ENCODE results near the gene TBC1D26.
"Not testable (repeated sequence)": the region's sequence is repeated elsewhere in the genome, so short reads cannot be mapped to it uniquely, and the experiment has no call there.

TBC1D26 gene

GRCh38 chr17:15744074-15744676 lies 12.1 kb downstream of the TBC1D26 start:
- no peaks in the 10 kb centered on the region for H3K9me3 ChIP-seq
- H3K4me1 ChIP-seq: no peaks in the 10 kb centered on the region
- no peaks in the 10 kb centered on the region for H3K27me3 ChIP-seq
- no peak for DNase-seq
- H3K4me3 ChIP-seq (ENCODE audit: low read depth, low read length): no peak overlapping the region
- H3K36me3 ChIP-seq: no peaks in the 10 kb centered on the region
- no peak for TF ChIP-seq CTCF (IDR thresholded peaks at IDR 0.05; ENCODE audit: low read depth, low read length)

DNA sequence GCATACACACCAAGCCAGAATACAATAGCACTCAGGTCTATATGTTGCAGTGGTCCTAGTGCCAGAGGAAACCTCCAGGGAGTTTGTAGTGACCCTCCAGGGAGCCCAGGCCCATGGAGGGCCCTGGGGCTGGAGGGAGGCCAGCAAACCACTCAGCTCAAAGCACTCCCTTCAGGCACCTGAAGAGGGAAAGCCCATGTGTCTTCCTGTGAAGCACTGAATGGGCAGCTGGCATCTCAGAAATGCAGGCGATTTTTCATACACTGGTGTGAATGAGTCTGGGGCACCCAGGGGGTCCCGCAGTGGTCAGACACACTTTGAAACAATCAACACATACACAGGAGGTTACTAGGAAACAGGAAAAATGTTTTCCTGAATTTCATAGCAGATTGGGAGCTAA lies 12.8 kb downstream of the TBC1D26 start:
- peak; percentile 36 for DNase-seq
- Histone ChIP-seq H3K4me3 (ENCODE audit: low read depth, low read length) (no peak overlapping the region), H3K4me1 (no peaks in the 10 kb centered on the region), H3K36me3 (no peaks in the 10 kb centered on the region), H3K27me3 (no peaks in the 10 kb centered on the region), H3K9me3 (no peaks in the 10 kb centered on the region)
- TF ChIP-seq CTCF (IDR thresholded peaks at IDR 0.05; ENCODE audit: low read depth, low read length): no peak

GRCh38 chr17:15749403-15749802 lies 17.3 kb downstream of the TBC1D26 start:
- DNase-seq; H3K9me3 ChIP-seq; H3K4me1 ChIP-seq; H3K27me3 ChIP-seq; H3K4me3 ChIP-seq (ENCODE audit: low read depth, low read length); H3K36me3 ChIP-seq: not testable (repeated sequence)

GRCh38 chr17:15768865-15769533 lies 36.9 kb downstream of the TBC1D26 start:
- DNase-seq: peak; percentile 51

DNA sequence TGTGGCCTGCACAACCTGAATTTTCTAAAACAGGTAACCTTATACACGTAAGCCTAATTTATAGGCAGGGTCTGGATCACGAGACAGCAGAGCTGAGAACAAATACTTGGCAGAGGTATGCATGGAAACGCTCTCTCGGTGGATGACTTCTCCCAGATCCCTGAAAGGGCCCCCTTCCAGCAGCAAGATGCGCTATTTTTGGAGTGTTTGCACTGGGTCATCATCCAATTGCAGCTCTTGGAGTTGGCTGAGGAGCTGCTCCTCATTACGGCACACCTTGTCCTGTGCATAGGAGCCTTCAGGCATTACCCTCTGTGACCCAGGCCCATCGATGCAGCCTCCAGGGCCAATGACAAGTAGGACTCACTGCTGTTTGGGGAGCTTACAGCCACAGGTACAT lies 38.6 kb downstream of the TBC1D26 start:
- not testable (repeated sequence) for H3K9me3 ChIP-seq; H3K4me3 ChIP-seq (ENCODE audit: low read depth, low read length); DNase-seq; H3K36me3 ChIP-seq; H3K27me3 ChIP-seq; H3K4me1 ChIP-seq

More at GRCh38 chr17:15768865-15769533, 36.9 kb downstream of the TBC1D26 start:
- H3K9me3 ChIP-seq; H3K36me3 ChIP-seq; H3K4me3 ChIP-seq (ENCODE audit: low read depth, low read length); H3K27me3 ChIP-seq; H3K4me1 ChIP-seq: not testable (repeated sequence)

DNA sequence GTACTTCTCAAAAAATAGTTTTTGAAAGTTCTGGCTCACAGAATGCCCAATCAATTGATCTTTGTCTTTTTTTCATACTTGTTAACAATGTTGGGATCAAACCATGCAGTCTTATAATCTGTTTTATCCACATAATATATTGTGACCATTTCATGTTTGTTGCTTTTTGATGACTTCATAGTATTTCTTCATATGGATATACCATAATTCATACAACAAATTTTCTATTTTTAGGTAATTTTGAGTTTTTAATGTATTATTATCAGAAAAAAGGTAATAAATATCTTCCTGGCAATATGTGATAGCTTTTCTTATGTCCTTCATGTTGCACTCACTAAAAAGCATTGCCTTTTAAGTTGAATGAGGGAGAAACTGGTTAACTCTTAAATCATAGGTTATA lies 44.8 kb downstream of the TBC1D26 start:
- H3K27me3 ChIP-seq: no peaks in the 10 kb centered on the region
- no peaks in the 10 kb centered on the region for H3K36me3 ChIP-seq
- no peak for TF ChIP-seq CTCF (IDR thresholded peaks at IDR 0.05; ENCODE audit: low read depth, low read length)
- H3K4me3 ChIP-seq (ENCODE audit: low read depth, low read length): no peak overlapping the region
- H3K9me3 ChIP-seq: no peaks in the 10 kb centered on the region
- no peaks in the 10 kb centered on the region for H3K4me1 ChIP-seq
- no peak for DNase-seq

DNA sequence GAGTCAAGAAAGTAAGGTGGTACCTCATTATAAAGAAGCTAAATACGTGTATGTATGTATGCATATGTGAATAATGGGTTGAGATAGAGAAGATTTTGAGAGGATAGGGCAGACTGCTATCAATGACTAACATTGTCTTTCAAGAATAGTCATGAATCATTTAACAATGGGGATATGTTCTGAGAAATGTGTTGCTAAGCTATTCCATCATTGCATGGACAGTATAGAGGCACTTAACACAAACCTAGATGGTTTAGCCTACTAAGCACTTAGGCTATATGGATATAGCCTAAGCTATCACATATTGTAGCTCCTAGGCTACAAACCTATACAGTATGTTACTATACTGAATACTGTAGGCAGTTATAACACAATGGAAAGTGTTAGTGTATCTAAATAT lies 45.2 kb downstream of the TBC1D26 start:
- Histone ChIP-seq H3K9me3 (no peaks in the 10 kb centered on the region), H3K4me3 (ENCODE audit: low read depth, low read length) (no peak overlapping the region), H3K4me1 (no peaks in the 10 kb centered on the region), H3K36me3 (no peaks in the 10 kb centered on the region), H3K27me3 (no peaks in the 10 kb centered on the region)
- no peak for DNase-seq
- no peak for TF ChIP-seq CTCF (IDR thresholded peaks at IDR 0.05; ENCODE audit: low read depth, low read length)

Measured in BE2C (cell line).